Breast epithelium (tissue), 3 donors: ENCODE results near the gene SFXN1.

ENCODE experiments used
- CTCF ChIP-seq, 3 donors: fragments of 450-650 bp; IDR thresholded peaks; one replicate each; pipeline ENCODE4 v1.5.1; 2016 to 2017; ENCODE audit warnings: antibody characterized with exemption in 3 of 3, mild to moderate bottlenecking in 3 of 3, moderate library complexity in 3 of 3
- POLR2A ChIP-seq: fragments of 450-650 bp; IDR thresholded peaks from one replicate; pipeline ENCODE4 v1.6.1; 2016; ENCODE audit warnings: antibody characterized with exemption, mild to moderate bottlenecking, moderate library complexity
- POLR2AphosphoS5 ChIP-seq, 3 donors: sonication (generic); formaldehyde crosslinking; IDR thresholded peaks; one replicate each; pipeline ENCODE4 v1.6.1; 2017; ENCODE audit warnings: antibody characterized with exemption in 3 of 3

- TF ChIP-seq CTCF (IDR thresholded peaks at IDR 0.05) (no peak), POLR2A (no peak), POLR2AphosphoS5 (IDR thresholded peaks at IDR 0.05) (no peak)
These were observed 53.0 kb downstream of the SFXN1 start for GRCh38 chr5:175531361-175531760.
